ENCODE results near the gene WBP2. TPM values are rescaled to one million over a fixed set of nuclear protein-coding genes. Genes with fewer than 3 reads are reported as not detected.

WBP2 gene
- total and polyA plus RNA-seq, 2 of the 13 experiments (the other 11 are each of a cell fraction or from before 2014, with no cell fraction given) = 29.2 to 29.5 TPM

DNA sequence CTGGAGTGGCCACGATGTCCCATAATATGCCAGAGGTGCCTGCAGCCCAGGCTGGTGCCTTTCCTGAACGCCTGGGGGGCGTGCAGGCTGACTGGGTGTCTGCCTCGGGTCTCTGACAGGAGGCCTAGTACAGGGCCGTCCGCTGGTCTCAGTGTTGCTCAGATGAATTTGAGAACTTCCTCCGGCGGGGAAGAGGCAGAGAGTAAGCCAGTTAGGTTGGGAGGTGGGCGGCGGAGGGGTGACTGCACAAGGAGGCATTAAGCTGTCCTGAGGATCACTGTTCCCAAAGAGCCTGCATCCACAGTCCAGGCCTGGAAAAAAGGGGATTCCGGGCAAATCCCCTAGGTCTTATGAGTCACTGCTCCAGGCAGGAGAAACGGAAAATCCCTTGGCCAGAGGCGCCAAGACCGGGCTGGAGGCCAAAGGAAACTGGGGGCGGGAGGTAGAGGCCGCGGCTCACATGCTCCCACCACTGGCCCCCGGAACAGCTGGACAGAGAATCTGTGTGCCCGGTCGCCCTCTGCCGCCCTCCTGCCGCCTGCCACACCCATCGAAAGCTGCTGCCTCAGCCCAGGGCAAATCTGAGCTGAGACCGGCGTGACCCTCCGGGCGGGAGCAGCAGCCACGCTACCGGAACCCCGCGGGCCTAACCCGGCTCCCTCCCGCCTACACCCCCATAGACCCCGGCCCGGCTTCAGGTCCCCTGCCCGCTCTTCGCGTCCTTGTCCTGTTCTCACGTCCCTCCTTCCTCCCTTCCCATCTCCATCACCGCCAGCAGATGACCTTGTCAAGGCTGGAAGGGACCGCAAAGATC is 22.0 kb upstream of the WBP2 start (continued):
- TF ChIP-seq PAWR (CRISPR knock-in tag; IDR thresholded peaks at IDR 0.05; ENCODE audit: borderline replicate concordance) (no peak), HNF4A (CRISPR knock-in tag; IDR thresholded peaks at IDR 0.05) (no peak), GABPB1 (CRISPR knock-in tag; IDR thresholded peaks at IDR 0.05) (peak; percentile 67; the same call in 1 of the 2 replicates), ZNF207 (IDR thresholded peaks at IDR 0.05; ENCODE audit: borderline replicate concordance) (no peak), ZFP36 (IDR thresholded peaks at IDR 0.05; ENCODE audit: borderline replicate concordance, low read depth, low read length, partially characterized antibody) (no peak), ZNF253 (CRISPR knock-in tag; IDR thresholded peaks at IDR 0.05; ENCODE audit: borderline replicate concordance) (no peak), ZNF557 (CRISPR knock-in tag; IDR thresholded peaks at IDR 0.05) (no peak; the same call in 1 of the 2 replicates), ZMYM2 (CRISPR knock-in tag; IDR thresholded peaks at IDR 0.05) (peak; percentile 87; the same call in 1 of the 2 replicates), POLR2AphosphoS2 (IDR thresholded peaks at IDR 0.05; ENCODE audit: low read depth, low read length) (no peak), ZNF468 (CRISPR knock-in tag; IDR thresholded peaks at IDR 0.05) (no peak), ZNF296 (CRISPR knock-in tag; conservative IDR thresholded peaks at IDR 0.05) (0 out of 2 replicates have a peak, but pooled peaks have one; percentile 68), ZNF839 (CRISPR knock-in tag; IDR thresholded peaks at IDR 0.05; ENCODE audit: borderline replicate concordance) (peak; percentile 74; the same call in 1 of the 2 replicates), JDP2 (CRISPR knock-in tag; IDR thresholded peaks at IDR 0.05; ENCODE audit: borderline replicate concordance) (peak; percentile 85; the same call in 1 of the 2 replicates), ZNF510 (CRISPR knock-in tag; IDR thresholded peaks at IDR 0.05; ENCODE audit: low read depth) (no peak; the same call in 1 of the 2 replicates), RFX5 (IDR thresholded peaks at IDR 0.05; ENCODE audit: low read depth, low read length) (no peak), DPF2 (CRISPR knock-in tag; IDR thresholded peaks at IDR 0.05; ENCODE audit: borderline replicate concordance, low read depth) (no peak), DMAP1 (CRISPR knock-in tag; IDR thresholded peaks at IDR 0.05) (peak; percentile 61), HOXA3 (CRISPR knock-in tag; IDR thresholded peaks at IDR 0.05) (no peak), ASH2L (IDR thresholded peaks at IDR 0.05; ENCODE audit: insufficient read length, low read depth, low read length) (peak; percentile 78), ZNF747 (CRISPR knock-in tag; IDR thresholded peaks at IDR 0.05; ENCODE audit: borderline replicate concordance) (peak; percentile 24; the same call in 1 of the 2 replicates), GFI1 (CRISPR knock-in tag; IDR thresholded peaks at IDR 0.05; ENCODE audit: borderline replicate concordance) (peak; percentile 33; the same call in 1 of the 2 replicates)
- TF ChIP-seq, protein P1, sequence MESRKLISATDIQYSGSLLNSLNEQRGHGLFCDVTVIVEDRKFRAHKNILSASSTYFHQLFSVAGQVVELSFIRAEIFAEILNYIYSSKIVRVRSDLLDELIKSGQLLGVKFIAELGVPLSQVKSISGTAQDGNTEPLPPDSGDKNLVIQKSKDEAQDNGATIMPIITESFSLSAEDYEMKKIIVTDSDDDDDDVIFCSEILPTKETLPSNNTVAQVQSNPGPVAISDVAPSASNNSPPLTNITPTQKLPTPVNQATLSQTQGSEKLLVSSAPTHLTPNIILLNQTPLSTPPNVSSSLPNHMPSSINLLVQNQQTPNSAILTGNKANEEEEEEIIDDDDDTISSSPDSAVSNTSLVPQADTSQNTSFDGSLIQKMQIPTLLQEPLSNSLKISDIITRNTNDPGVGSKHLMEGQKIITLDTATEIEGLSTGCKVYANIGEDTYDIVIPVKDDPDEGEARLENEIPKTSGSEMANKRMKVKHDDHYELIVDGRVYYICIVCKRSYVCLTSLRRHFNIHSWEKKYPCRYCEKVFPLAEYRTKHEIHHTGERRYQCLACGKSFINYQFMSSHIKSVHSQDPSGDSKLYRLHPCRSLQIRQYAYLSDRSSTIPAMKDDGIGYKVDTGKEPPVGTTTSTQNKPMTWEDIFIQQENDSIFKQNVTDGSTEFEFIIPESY (CRISPR knock-in tag; IDR thresholded peaks at IDR 0.05) = no peak
- TF ChIP-seq, protein P2, sequence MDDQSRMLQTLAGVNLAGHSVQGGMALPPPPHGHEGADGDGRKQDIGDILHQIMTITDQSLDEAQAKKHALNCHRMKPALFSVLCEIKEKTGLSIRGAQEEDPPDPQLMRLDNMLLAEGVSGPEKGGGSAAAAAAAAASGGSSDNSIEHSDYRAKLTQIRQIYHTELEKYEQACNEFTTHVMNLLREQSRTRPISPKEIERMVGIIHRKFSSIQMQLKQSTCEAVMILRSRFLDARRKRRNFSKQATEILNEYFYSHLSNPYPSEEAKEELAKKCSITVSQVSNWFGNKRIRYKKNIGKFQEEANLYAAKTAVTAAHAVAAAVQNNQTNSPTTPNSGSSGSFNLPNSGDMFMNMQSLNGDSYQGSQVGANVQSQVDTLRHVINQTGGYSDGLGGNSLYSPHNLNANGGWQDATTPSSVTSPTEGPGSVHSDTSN (CRISPR knock-in tag; IDR thresholded peaks at IDR 0.05; ENCODE audit: borderline replicate concordance) = no peak
- TF ChIP-seq, protein P3, sequence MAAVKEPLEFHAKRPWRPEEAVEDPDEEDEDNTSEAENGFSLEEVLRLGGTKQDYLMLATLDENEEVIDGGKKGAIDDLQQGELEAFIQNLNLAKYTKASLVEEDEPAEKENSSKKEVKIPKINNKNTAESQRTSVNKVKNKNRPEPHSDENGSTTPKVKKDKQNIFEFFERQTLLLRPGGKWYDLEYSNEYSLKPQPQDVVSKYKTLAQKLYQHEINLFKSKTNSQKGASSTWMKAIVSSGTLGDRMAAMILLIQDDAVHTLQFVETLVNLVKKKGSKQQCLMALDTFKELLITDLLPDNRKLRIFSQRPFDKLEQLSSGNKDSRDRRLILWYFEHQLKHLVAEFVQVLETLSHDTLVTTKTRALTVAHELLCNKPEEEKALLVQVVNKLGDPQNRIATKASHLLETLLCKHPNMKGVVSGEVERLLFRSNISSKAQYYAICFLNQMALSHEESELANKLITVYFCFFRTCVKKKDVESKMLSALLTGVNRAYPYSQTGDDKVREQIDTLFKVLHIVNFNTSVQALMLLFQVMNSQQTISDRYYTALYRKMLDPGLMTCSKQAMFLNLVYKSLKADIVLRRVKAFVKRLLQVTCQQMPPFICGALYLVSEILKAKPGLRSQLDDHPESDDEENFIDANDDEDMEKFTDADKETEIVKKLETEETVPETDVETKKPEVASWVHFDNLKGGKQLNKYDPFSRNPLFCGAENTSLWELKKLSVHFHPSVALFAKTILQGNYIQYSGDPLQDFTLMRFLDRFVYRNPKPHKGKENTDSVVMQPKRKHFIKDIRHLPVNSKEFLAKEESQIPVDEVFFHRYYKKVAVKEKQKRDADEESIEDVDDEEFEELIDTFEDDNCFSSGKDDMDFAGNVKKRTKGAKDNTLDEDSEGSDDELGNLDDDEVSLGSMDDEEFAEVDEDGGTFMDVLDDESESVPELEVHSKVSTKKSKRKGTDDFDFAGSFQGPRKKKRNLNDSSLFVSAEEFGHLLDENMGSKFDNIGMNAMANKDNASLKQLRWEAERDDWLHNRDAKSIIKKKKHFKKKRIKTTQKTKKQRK (IDR thresholded peaks at IDR 0.05; ENCODE audit: low read length) = no peak

All from HepG2 (cell line).